Stimulated activated naive B cell treated with anti-CD40 and anti-IgM and Interleukin-4, amounts not matched to agents 10 μg/mL and 1 μg/mL and 100 μg/mL, for 72 hours (primary cell): ENCODE data around the gene JAKMIP1.

Experiments used
- ATAC-seq, 2 donors: fragments of 150-1000 bp; cut with Tn5 transposase; replicated peaks; 2 replicates each; pipeline ENCODE4 v1.10.0; 2021; ENCODE audit warnings: moderate library complexity in 1 of 2
- DNase-seq: peaks from one replicate; pipeline ENCODE4 v3.0.0; 2021
- H3K27ac Mint-ChIP-seq: one replicate; pipeline ENCODE4 v1.8.0; 2022; ENCODE audit warnings: mild to moderate bottlenecking, mixed read lengths
- H3K27me3 Mint-ChIP-seq, 2 donors: one replicate each; pipeline ENCODE4 v1.8.0; 2022; ENCODE audit warnings: mixed read lengths in 2 of 2
- H3K36me3 Mint-ChIP-seq, 2 donors: one replicate each; pipeline ENCODE4 v1.8.0; 2022; ENCODE audit warnings: mixed read lengths in 2 of 2, mild to moderate bottlenecking in 1 of 2
- H3K4me1 Mint-ChIP-seq, 2 donors: one replicate each; pipeline ENCODE4 v1.8.0; 2022; ENCODE audit warnings: mixed read lengths in 2 of 2, mild to moderate bottlenecking in 1 of 2
- H3K4me3 Mint-ChIP-seq, 2 donors: one replicate each; pipeline ENCODE4 v1.8.0; 2022; ENCODE audit warnings: mild to moderate bottlenecking in 2 of 2, mixed read lengths in 2 of 2, moderate library complexity in 1 of 2
- H3K9me3 Mint-ChIP-seq, 2 donors: one replicate each; pipeline ENCODE4 v1.8.0; 2022; ENCODE audit warnings: mixed read lengths in 2 of 2, mild to moderate bottlenecking in 1 of 2

JAKMIP1 gene

DNA sequence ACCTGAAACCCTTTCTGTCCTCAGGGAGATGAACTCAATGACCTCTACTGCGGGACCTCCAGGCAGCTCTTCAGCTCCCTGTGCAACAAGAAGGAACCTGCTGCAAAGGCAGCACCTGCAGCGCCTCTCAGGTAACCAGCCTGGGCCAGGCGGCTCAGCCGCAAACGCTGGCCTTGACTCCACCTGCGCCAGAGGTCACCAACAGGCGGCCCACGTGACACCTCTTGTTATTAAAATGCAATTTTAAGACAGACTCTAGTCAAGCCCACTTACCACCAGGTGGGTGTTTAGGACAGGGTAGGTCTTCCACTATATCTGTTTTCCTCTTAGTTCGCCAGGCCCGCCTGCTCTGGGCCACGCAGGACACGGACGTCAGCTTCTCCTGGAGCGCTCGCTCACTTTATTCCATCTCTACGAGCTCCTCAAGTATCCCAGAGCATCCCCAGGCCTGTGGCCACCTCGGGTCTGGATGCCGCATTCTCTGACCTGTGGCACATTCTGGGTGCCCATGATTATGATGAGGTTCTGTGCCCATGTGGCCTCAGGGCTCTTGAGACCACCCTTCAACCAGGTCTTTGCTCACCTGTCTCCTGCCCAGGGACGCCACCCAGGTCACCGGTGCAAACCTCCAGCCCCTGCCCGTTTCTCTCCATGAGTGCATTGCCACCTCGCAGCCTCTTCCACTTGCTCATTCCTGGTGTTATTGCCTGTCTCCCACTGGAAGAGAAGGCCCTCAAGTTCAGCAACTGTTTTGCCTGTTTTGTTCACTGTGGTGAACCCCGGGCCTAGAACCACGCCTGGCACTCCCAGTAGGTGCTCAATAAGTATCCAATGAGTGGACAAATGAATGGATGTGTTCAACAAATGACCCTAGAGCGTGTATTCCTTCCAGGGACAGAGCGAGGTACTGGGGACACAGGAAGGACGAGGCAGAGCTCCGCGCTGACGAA lies 32.8 kb upstream of the JAKMIP1 start:
- H3K27me3 Mint-ChIP-seq = peaks cover 1 to 5% of the 10 kb centered on the region in 2 donors
- H3K4me3 Mint-ChIP-seq = no peak overlapping the region
- H3K9me3 Mint-ChIP-seq = no peaks in the 10 kb centered on the region
- ATAC-seq = no peak
- H3K4me1 Mint-ChIP-seq = no peaks in the 10 kb centered on the region
- no peaks in the 10 kb centered on the region for H3K36me3 Mint-ChIP-seq
- H3K27ac Mint-ChIP-seq = no peak overlapping the region
- no peak for DNase-seq

DNA sequence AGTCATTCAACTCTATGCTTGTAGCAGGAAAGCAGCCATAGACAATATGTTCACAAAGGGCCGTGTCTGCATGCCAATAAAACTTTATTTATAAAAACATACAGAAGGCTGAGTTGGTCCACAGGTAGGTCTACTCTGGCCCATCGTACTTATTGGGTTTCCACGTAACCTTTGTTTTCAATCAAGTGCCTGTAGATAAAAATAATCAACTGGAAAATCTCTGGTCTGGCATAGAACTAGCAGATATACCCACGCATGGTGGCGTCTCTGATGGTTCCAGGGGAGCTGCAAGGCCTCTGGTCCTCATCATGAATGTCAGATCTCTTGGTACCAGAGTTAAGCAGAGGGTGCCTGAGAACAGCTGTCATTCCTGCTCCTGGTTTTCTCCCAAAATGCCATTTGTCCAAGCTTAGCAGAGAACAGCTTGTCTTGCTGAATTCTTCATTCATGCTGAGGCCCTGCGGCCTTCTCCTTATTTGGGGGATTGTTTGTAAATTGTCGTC lies 31.4 kb upstream of the JAKMIP1 start:
- no peaks in the 10 kb centered on the region for H3K9me3 Mint-ChIP-seq
- DNase-seq = no peak

DNA sequence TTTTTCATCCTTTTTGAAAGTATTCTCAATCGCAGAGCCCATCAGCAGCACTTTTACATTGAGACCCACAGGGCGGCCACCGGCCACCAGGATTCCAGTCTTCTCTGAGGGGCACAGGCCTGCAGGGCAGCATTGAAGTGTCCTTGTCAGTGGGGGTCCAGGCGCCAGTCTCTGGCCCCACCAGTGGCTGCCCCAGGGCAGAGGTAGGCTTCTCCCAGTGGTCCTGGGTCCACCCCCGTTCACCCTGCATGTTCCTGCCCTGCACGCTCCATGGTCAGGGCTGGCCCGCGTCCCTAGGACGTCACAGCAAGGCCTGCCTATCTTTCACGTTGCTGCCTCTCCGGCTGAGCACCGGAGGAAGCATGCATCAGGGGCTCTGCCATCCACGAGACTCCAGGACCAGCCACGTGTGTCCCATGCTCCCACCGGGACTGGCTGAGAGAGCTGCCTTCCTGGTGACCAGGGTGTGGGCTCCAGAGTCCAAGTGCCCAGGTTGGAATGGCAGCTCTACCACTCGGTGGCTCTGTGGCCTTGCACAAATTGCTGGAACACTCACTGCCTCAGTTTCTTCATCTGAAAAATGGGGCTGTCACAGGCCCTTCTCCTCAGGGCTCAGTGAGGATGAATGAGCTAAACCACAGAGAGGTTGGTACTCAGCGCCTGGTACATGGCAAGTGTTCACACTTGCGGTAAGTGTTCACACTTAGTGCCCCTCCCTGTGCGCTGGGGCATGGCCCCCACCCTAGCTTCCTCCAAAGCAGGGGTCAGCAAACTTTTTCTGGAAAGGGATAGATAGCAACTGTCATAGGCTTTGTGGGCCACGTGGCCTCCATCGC lies 30.7 kb upstream of the JAKMIP1 start:
- Mint-ChIP-seq H3K4me1 (no peaks in the 10 kb centered on the region), H3K27me3 (peaks cover 9 to 15% of the 10 kb centered on the region in 2 donors), H3K36me3 (no peaks in the 10 kb centered on the region), H3K27ac (no peak overlapping the region), H3K9me3 (no peaks in the 10 kb centered on the region), H3K4me3 (no peak overlapping the region)
- ATAC-seq = no peak
- DNase-seq = no peak

More for the DNA sequence above, 31.4 kb upstream of the JAKMIP1 start:
- no peaks in the 10 kb centered on the region for H3K4me1 Mint-ChIP-seq
- no peaks in the 10 kb centered on the region for H3K36me3 Mint-ChIP-seq
- ATAC-seq = no peak
- no peak overlapping the region for H3K27ac Mint-ChIP-seq
- peaks cover 3 to 9% of the 10 kb centered on the region in 2 donors for H3K27me3 Mint-ChIP-seq
- no peak overlapping the region for H3K4me3 Mint-ChIP-seq

DNA sequence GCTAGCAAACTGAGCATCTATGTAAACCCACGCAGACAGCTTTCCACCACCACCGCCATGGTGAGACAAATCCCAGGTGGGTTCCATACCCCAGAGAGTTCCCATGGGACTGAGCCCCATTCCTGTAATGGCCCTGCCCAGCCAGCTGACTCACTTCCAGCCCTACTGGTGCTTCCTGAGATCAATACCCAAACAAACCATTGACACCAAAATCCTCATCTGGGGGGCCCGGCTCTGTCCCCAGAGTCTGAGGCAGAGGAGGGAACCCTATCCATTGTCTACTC lies 30.1 kb upstream of the JAKMIP1 start:
- no peaks in the 10 kb centered on the region for H3K36me3 Mint-ChIP-seq
- H3K27me3 Mint-ChIP-seq = peaks cover 13 to 21% of the 10 kb centered on the region in 2 donors
- no peaks in the 10 kb centered on the region for H3K9me3 Mint-ChIP-seq

GRCh38 chr4:6229671-6230501 lies 29.5 kb upstream of the JAKMIP1 start:
- Mint-ChIP-seq H3K36me3 (no peaks in the 10 kb centered on the region), H3K9me3 (peaks cover 0 to 2% of the 10 kb centered on the region in 2 donors), H3K4me1 (no peaks in the 10 kb centered on the region), H3K27me3 (peaks cover 17 to 27% of the 10 kb centered on the region in 2 donors), H3K4me3 (no peak overlapping the region), H3K27ac (no peak overlapping the region)
- no peak for DNase-seq
- no peak for ATAC-seq

More for the DNA sequence above, 30.1 kb upstream of the JAKMIP1 start:
- DNase-seq (no peak), ATAC-seq (no peak)
- Mint-ChIP-seq H3K4me3 (no peak overlapping the region), H3K27ac (no peak overlapping the region), H3K4me1 (no peaks in the 10 kb centered on the region)

DNA sequence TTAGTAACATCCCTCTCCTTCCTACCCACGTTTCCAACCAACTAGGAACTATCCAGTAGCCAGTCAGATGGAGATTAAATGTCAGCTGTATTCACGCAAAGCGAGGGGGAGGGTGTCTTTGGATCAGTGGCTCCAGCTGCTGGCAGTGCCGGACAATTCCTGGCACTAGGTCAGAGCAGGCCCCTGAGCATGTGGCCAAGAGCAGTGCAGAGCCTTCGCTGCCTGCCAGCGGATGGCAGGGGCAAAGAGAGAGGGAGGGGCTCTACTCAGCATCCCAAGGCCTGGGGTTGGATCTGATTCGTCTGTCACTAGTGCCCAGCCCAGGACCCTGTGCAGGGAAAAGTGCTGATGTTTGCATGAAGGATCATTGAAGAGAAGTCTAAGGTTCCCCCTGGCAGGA lies 28.7 kb upstream of the JAKMIP1 start:
- ATAC-seq = no peak
- Mint-ChIP-seq H3K4me3 (no peak overlapping the region), H3K27me3 (peaks cover 22 to 35% of the 10 kb centered on the region in 2 donors), H3K9me3 (peaks cover 0 to 2% of the 10 kb centered on the region in 2 donors), H3K36me3 (no peaks in the 10 kb centered on the region), H3K4me1 (no peaks in the 10 kb centered on the region), H3K27ac (no peak overlapping the region)
- DNase-seq = no peak

DNA sequence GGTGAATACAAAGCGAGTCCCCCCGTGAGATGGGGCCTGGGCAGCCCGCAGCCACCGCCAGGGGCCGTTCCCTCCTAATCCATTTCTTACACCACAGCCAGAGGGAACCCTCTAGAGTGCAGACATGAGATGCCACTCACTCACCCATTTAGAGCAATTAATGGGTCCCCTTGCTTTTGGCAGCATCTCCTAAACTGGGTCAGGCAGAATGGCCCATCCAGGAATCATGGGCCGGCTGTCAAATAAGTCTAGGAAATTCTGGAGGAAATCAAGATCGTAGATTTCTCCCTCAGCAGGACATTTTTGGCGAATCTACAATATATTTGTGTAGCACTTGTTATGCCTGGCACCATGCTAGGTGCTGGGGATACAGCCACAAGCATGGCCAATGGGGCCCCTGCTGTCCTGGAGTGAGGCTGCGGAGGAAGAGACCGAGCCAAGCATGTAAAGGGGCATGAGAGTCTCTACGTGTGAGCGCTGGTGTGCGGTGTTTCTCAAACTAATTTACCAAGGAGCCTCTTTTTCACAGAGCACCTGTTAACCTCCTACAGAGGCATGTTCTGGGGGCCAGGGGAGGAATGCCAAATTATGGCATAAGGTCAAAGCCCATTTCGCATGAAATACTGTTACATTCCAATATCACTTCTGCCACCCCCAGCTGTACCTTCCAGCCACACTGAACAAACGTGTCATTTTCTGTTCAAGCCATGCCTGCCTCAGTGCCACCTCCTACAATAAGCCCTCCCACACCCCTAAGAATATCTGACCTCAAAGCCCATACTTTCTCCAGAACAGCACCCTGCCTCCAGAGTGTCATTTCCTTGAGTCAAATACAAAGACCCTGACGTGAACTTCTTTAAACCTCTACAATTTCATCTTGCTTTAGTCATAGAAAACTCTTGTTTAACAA lies 28.1 kb upstream of the JAKMIP1 start:
- Mint-ChIP-seq H3K9me3 (peaks cover 0 to 2% of the 10 kb centered on the region in 2 donors), H3K27ac (no peak overlapping the region), H3K4me1 (no peaks in the 10 kb centered on the region), H3K36me3 (no peaks in the 10 kb centered on the region), H3K27me3 (peaks cover 22 to 42% of the 10 kb centered on the region in 2 donors), H3K4me3 (no peak overlapping the region)
- DNase-seq (no peak), ATAC-seq (no peak)

GRCh38 chr4:6227412-6228157 lies 27.2 kb upstream of the JAKMIP1 start:
- no peak for ATAC-seq
- Mint-ChIP-seq H3K27me3 (peaks cover 28 to 50% of the 10 kb centered on the region in 2 donors), H3K4me3 (no peak overlapping the region), H3K27ac (no peak overlapping the region), H3K4me1 (no peaks in the 10 kb centered on the region), H3K9me3 (peaks cover 0 to 4% of the 10 kb centered on the region in 2 donors), H3K36me3 (no peaks in the 10 kb centered on the region)
- no peak for DNase-seq

DNA sequence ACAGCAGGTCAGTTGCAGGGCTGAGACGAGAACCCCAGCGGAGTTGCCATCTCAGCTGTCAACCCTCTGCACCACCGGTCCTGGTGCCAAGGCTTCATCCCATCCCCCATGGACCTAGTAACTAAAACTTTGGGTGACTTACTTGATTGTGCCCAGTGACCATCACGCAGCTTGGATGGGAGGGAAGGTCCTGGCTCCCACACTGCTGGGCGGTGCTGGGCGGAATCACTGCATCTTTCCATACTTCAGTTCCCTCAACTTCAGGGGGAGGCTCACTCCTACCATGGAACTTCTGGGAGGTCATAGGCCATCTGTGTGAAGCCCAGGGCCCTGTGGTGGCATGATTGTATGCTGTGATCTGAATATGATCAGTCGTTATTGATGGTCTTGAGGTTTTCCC lies 26.2 kb upstream of the JAKMIP1 start:
- no peak for ATAC-seq
- Mint-ChIP-seq H3K4me3 (no peak overlapping the region), H3K27me3 (peaks cover 32 to 53% of the 10 kb centered on the region in 2 donors)

DNA sequence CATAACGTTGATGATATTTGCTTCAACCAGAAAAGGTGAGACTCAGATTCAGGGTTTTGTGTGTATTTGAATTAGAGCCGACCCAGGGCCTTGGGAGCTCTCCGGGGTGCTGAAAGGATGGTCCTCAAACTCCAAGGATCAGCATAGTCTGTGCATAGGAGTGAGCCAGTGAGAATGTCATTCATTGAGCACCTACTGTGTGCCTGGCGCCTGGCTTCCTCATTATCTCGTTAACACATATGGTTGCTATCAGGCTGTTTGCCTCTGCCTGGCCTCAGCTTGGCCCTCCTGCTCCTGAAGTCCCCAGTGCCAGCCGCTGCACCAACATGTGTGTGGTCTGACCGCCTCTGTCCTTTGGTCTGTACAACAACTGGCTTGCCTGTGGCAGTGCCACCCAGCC lies 25.1 kb upstream of the JAKMIP1 start:
- Mint-ChIP-seq H3K36me3 (no peaks in the 10 kb centered on the region), H3K9me3 (peaks cover 0 to 6% of the 10 kb centered on the region in 2 donors), H3K4me1 (peaks cover 0 to 1% of the 10 kb centered on the region in 2 donors), H3K4me3 (no peak overlapping the region), H3K27ac (no peak overlapping the region), H3K27me3 (peaks cover 43 to 63% of the 10 kb centered on the region in 2 donors)
- no peak for ATAC-seq
- DNase-seq = no peak

More for the DNA sequence above, 26.2 kb upstream of the JAKMIP1 start:
- no peak overlapping the region for H3K27ac Mint-ChIP-seq
- no peaks in the 10 kb centered on the region for H3K36me3 Mint-ChIP-seq
- DNase-seq = no peak
- peaks cover 0 to 6% of the 10 kb centered on the region in 2 donors for H3K9me3 Mint-ChIP-seq
- no peaks in the 10 kb centered on the region for H3K4me1 Mint-ChIP-seq

GRCh38 chr4:6224735-6225134 lies 24.4 kb upstream of the JAKMIP1 start:
- Mint-ChIP-seq H3K27ac (no peak overlapping the region), H3K4me1 (peaks cover 0 to 1% of the 10 kb centered on the region in 2 donors), H3K9me3 (peaks cover 0 to 6% of the 10 kb centered on the region in 2 donors), H3K4me3 (no peak overlapping the region), H3K36me3 (no peaks in the 10 kb centered on the region), H3K27me3 (peaks cover 47 to 67% of the 10 kb centered on the region in 2 donors)
- no peak for DNase-seq
- ATAC-seq = no peak

DNA sequence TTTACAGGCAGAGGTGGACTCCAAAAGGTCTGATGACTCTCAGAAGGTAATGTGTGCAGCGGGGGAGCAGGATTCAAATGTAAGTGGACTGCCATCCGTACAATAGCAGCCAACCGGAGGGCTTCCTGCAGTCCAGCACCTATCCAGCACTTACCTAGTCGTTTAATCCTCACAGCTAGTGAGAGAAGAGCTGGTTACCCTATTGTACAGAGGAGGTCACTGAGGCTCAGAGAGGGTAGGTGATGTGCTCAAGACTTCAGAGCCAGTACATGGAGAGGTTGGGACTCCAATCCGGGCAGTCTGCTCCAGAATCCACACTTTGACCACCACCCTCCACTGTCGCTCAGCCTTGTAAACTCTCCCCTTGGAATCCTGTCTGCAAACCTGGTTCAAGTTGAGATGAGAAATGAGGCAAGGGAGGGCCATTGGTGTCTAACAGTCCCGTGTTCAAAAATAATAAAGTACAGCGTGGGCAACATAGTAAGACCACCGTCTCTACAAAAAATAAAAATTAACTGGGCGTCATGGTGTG lies 22.5 kb upstream of the JAKMIP1 start:
- Mint-ChIP-seq H3K36me3 (no peaks in the 10 kb centered on the region), H3K9me3 (peaks cover 0 to 6% of the 10 kb centered on the region in 2 donors), H3K27ac (no peak overlapping the region), H3K27me3 (peaks cover 52 to 66% of the 10 kb centered on the region in 2 donors), H3K4me3 (no peak overlapping the region), H3K4me1 (peaks cover 0 to 4% of the 10 kb centered on the region in 2 donors)
- no peak for DNase-seq
- ATAC-seq = no peak
